Stimulated activated CD8-positive, alpha-beta memory T cell treated with anti-CD3 and anti-CD28 coated beads, Interleukin-4, amount 100 ng/mL, for 24 hours (primary cell): ENCODE results near the gene GPRASP3.
"Not testable (repeated sequence)": the region's sequence is repeated elsewhere in the genome, so short reads cannot be mapped to it uniquely, and the experiment has no call there.

Source experiments
- DNase-seq: peaks from one replicate; pipeline ENCODE4 v3.0.0-alpha.2; 2020; ENCODE audit warnings: low read depth

The GPRASP3 gene

GRCh38 chrX:102720237-102721168 lies at the start of gene GPRASP3:
TSS of gene GPRASP3 (plus strand) at chrX:102720743. CDS start at chrX:102748996, 28,253 bp downstream.
- DNase-seq, result peak; percentile 61

GRCh38 chrX:102672856-102673255 lies 47.7 kb upstream of the GPRASP3 start:
- no peak for DNase-seq

- not testable (repeated sequence) for DNase-seq
These were observed 43.1 kb upstream of the GPRASP3 start for GRCh38 chrX:102677479-102677878.

- DNase-seq, result no peak
These were observed 35.6 kb upstream of the GPRASP3 start for GRCh38 chrX:102684772-102685520.

GRCh38 chrX:102694749-102695148 lies 25.8 kb upstream of the GPRASP3 start:
- no peak for DNase-seq

- no peak for DNase-seq
These were observed 24.2 kb upstream of the GPRASP3 start for GRCh38 chrX:102696306-102696705.

GRCh38 chrX:102697494-102697893 lies 23.0 kb upstream of the GPRASP3 start:
- DNase-seq, result no peak

- DNase-seq, result no peak
These were observed 11.6 kb upstream of the GPRASP3 start for GRCh38 chrX:102708900-102709299.

- no peak for DNase-seq
These were observed 8.7 kb upstream of the GPRASP3 start for GRCh38 chrX:102711872-102712215.

GRCh38 chrX:102712216-102712966 lies 8.2 kb upstream of the GPRASP3 start, which contains the start of gene GPRASP2:
TSS of gene GPRASP2 (plus strand) at chrX:102712448. CDS start at chrX:102714870, 2,422 bp downstream.
- no peak for DNase-seq

GRCh38 chrX:102712981-102713625 lies 7.4 kb upstream of the GPRASP3 start:
- DNase-seq, result no peak

GRCh38 chrX:102714994-102715393 lies 5.5 kb upstream of the GPRASP3 start:
- DNase-seq, result no peak

- DNase-seq, result no peak
These were observed 4.6 kb upstream of the GPRASP3 start for GRCh38 chrX:102715967-102716366.

GRCh38 chrX:102721169-102721506 lies 595 bp downstream of the GPRASP3 start:
- not testable (repeated sequence) for DNase-seq

- DNase-seq, result no peak
These were observed 2.9 kb downstream of the GPRASP3 start for GRCh38 chrX:102723456-102723855.

GRCh38 chrX:102727761-102728160 lies 7.2 kb downstream of the GPRASP3 start:
- no peak for DNase-seq

- no peak for DNase-seq
These were observed 8.1 kb downstream of the GPRASP3 start for GRCh38 chrX:102728646-102729045.

GRCh38 chrX:102739657-102740056 lies 19.1 kb downstream of the GPRASP3 start:
- no peak for DNase-seq

GRCh38 chrX:102744307-102744706 lies 23.8 kb downstream of the GPRASP3 start:
- DNase-seq, result no peak

- no peak for DNase-seq
These were observed 24.9 kb downstream of the GPRASP3 start for GRCh38 chrX:102745513-102745856.

- no peak for DNase-seq
These were observed 25.5 kb downstream of the GPRASP3 start for GRCh38 chrX:102745857-102746584.
